DND-41 (cell line): Measurements from ENCODE around the gene SLC2A9.

ENCODE experiments used
- EZH2 ChIP-seq: IDR thresholded peaks from 3 replicates; pipeline ENCODE4 v1.6.1; 2012; ENCODE audit warnings: borderline replicate concordance, low read depth, mild to moderate bottlenecking, moderate library complexity, low read length, inconsistent platforms; ENCODE audit not compliant: severe bottlenecking
- TF ChIP-seq, protein P1 (sequence below): IDR thresholded peaks from 2 replicates; pipeline ENCODE4 v1.5.1; 2012; ENCODE audit warnings: borderline replicate concordance, low read length, moderate library complexity, mild to moderate bottlenecking; ENCODE audit not compliant: poor library complexity, severe bottlenecking; ENCODE audit errors: extremely low read depth

DNA sequence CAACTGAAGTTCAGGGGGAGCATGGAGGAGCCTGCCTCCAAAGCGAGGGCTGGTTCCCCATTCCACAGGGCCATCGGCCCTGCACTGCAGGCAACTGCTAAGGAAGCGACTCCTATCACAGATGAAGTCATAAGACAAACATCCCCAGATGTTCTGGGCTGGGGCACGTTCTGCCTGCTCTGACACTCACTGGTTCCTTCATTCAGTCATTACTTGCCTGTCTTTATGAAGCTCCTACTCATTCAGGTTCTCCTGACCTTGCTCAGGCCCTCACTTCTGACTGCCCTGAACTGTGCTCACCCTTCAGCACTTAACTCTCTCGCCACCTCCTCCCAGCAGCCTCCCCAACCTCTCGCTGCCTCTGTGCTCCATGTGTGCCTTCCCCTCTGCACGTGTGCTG is 2.5 kb upstream of the SLC2A9 start:
- TF ChIP-seq, protein P1, sequence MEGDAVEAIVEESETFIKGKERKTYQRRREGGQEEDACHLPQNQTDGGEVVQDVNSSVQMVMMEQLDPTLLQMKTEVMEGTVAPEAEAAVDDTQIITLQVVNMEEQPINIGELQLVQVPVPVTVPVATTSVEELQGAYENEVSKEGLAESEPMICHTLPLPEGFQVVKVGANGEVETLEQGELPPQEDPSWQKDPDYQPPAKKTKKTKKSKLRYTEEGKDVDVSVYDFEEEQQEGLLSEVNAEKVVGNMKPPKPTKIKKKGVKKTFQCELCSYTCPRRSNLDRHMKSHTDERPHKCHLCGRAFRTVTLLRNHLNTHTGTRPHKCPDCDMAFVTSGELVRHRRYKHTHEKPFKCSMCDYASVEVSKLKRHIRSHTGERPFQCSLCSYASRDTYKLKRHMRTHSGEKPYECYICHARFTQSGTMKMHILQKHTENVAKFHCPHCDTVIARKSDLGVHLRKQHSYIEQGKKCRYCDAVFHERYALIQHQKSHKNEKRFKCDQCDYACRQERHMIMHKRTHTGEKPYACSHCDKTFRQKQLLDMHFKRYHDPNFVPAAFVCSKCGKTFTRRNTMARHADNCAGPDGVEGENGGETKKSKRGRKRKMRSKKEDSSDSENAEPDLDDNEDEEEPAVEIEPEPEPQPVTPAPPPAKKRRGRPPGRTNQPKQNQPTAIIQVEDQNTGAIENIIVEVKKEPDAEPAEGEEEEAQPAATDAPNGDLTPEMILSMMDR = no peak
- no peak for TF ChIP-seq EZH2
